Muscle of arm (tissue), 14 donors: ENCODE results near the gene SLFN12. TPM values are rescaled to one million over a fixed set of nuclear protein-coding genes. Genes with fewer than 3 reads are reported as not detected.
"Not testable (repeated sequence)": the region's sequence is repeated elsewhere in the genome, so short reads cannot be mapped to it uniquely, and the experiment has no call there.

ENCODE experiments used
- DNase-seq: peaks from one replicate; pipeline ENCODE4 v3.0.0-alpha.2; 2013
- long read RNA-seq, 11 donors: transcript quantifications; one replicate each; lab custom pipeline, GENCODE V29; 2026
- polyA plus RNA-seq, 12 donors: library from polyadenylated mRNA; unstranded; fragments of 120-200 nt; gene quantifications; one replicate each; pipeline ENCODE4 v1.2.1, GENCODE V29; 2013; ENCODE audit not compliant: insufficient read length in 12 of 12

The SLFN12 gene
- polyA plus RNA-seq, result 10 to 100 TPM in 3 of 12 donors, 1 to 10 TPM in 8, not detected in 1; 5.1 to 12.0 (median 8.1) TPM
- long read RNA-seq, donor 1, partial matches to known transcripts, result 0 of 3 reads
- long read RNA-seq, donor 1, other reads (novel, unspliced or antisense), result 0 of 3 reads
- long read RNA-seq, donor 2, partial matches to known transcripts, result 0 of 3 reads
- long read RNA-seq, donor 2, other reads (novel, unspliced or antisense), result 0 of 3 reads
- long read RNA-seq, donor 3, result 0 reads
- long read RNA-seq, donor 4, result 0 reads
- long read RNA-seq, donor 5, partial matches to known transcripts, result 0 of 1 reads
- long read RNA-seq, donor 5, other reads (novel, unspliced or antisense), result 0 of 1 reads
- long read RNA-seq, donor 6, result 0 reads
- long read RNA-seq, donor 7, partial matches to known transcripts, result 0 of 1 reads
- long read RNA-seq, donor 7, other reads (novel, unspliced or antisense), result 0 of 1 reads
- long read RNA-seq, donor 8, partial matches to known transcripts, result 0 of 1 reads
- long read RNA-seq, donor 8, other reads (novel, unspliced or antisense), result 0 of 1 reads
- long read RNA-seq, donor 9, partial matches to known transcripts, result 0 of 1 reads
- long read RNA-seq, donor 9, other reads (novel, unspliced or antisense), result 0 of 1 reads
- long read RNA-seq, donor 10, partial matches to known transcripts, result 0 of 1 reads
- long read RNA-seq, donor 10, other reads (novel, unspliced or antisense), result 0 of 1 reads
- long read RNA-seq, donor 11, partial matches to known transcripts, result 0 of 4 reads
- long read RNA-seq, donor 11, other reads (novel, unspliced or antisense), result 0 of 4 reads

GRCh38 chr17:35432176-35433074 lies at the start of gene SLFN12:
TSS of gene SLFN12 (minus strand) at chr17:35432500. CDS start at chr17:35423028, 9,472 bp downstream.
- peak; percentile 92 for DNase-seq

DNA sequence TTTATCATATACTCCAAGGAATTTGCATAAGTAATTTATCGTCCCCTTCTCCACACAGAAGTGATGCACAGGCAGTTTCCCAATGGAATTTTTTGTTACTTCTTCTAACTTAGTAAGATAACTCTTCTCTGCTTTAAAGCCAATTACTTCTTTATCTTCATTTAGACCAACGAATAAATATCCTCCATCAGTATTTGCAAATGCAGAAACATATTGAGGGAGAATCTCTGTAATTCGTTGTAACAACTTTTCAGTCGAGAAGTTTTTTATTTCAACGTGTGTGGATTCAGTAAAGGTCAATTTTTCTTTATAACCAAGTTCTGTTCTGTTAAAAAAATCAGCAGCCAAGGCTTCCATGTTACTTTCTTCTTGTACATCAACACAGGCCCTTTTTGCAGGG lies 47.0 kb upstream of the SLFN12 start:
- DNase-seq, result no peak

GRCh38 chr17:35477248-35477647 lies 44.9 kb upstream of the SLFN12 start:
- no peak for DNase-seq

DNA sequence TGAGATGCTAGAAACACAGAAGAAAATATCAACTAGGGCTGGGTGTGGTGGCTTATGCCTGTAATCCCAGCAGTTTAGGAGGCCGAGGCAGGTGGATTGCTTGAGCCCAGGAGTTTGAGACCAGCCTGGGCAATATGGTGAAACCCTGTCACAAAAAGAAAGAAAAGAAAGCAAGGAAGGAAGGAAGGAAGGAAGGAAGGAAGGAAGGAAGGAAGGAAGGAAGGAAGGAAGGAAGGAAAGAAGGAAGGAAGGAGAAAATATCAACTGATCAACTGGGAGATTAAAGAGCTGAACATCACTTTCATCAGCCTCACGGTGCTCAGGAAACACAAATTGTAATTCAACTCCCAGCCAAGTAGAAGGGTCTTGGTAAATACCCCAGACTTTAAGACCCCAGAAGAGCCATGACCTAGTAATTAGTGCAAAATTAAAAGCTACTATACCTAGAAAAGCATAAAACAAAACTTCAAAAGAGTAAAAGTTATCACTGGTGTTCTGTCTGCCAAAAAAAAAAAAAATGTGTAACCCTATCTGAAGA lies 44.1 kb upstream of the SLFN12 start:
- no peak for DNase-seq

GRCh38 chr17:35468475-35468874 lies 36.2 kb upstream of the SLFN12 start:
- DNase-seq, result no peak

DNA sequence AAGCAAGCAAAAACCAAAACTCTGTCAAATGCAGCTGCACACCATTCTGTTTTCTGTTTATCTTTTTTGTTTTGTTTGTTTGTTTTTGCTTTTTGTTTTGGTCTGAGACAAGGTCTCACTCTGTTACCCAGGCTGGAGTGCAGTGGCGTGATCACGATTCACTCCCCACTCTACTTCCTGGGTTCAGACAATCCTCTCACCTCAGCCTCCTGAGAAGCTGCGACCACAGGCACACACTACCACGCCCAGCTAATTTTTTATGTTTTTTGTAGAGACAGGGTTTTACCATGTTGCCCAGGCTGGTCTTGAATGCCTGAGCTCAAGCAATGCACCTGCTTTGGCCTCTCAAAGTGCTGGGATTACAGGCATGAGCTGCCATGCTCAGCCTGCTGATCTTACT lies 35.5 kb upstream of the SLFN12 start:
- DNase-seq, result no peak

DNA sequence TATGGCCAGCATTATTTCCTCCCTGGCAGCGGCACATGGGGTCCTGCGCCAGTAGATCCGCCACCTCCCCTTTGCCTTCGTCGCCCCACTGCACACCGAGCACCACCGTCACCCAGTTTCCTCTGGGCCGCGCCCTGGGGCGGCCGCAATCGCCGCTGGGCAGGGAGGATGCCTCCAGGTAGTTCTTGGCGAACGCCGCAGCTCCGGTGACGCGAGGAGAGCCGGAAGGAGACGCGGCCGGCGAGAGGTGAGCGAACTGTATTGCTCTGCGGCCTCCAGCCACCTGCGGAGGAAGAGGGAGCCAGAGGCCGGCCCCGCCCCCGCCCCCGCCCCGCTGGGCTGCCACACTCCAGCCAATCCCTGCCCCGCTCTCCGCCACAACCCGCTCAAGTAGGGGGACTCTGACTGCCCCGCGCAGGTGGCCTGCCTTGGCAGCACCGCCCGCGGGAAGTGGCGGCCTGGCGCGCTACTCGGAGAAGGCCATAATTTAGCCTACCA lies 28.1 kb upstream of the SLFN12 start:
- DNase-seq, result no peak

- DNase-seq, result not testable (repeated sequence)
These were observed 21.7 kb upstream of the SLFN12 start for GRCh38 chr17:35454035-35454434.

DNA sequence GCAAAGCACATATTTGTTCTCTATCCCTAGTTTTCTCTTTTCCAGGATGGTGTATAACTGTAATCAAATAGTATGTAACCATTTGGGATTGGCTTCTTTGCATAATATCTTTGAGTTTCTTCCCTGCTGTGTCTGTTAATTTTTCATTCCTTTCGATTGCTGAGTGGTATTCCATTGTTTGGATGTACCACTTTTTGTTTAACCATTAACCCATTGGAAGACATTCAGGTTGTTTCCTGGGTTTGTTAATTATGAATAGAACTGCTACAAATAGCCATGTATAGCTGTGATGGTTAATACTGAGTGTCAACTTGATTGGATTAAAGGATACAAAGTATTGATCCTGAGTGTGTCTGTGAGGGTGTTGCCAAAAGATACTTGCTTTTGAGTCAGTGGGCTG lies 20.9 kb upstream of the SLFN12 start:
- DNase-seq, result no peak

DNA sequence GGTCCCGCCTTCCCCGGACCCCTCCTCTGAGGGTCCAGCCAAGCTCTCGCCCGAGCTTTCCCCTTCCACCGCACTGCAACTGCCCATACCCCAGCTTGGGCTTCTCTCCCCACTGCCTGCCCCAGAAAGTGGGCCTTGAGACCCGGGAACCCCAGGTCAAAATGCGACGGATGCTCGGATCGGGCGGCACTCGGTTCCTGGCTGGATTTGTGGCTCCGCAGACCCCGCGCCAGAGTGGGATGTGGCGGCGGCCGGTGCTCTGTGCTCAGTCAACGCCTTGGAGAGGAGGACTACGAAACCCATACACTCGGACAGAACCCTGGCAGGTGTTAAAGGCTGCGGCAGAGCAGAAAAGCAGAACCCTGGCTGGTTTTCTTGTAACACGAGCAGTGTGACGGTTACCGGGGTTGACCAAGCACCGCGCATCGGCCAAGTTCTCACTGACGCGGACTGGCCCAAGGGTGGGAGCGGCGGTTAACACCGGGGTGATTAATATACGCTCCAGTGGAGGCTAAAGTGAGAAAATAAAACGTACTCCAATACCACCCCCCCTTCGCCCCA lies 17.2 kb upstream of the SLFN12 start:
- DNase-seq, result no peak

- DNase-seq, result no peak
These were observed 16.6 kb upstream of the SLFN12 start for GRCh38 chr17:35448899-35449227.

GRCh38 chr17:35448214-35448898 lies 16.1 kb upstream of the SLFN12 start, which contains the start of gene SLFN13:
TSS of gene SLFN13 (minus strand) at chr17:35448766. CDS start at chr17:35445680, 3,086 bp downstream.
- no peak for DNase-seq

DNA sequence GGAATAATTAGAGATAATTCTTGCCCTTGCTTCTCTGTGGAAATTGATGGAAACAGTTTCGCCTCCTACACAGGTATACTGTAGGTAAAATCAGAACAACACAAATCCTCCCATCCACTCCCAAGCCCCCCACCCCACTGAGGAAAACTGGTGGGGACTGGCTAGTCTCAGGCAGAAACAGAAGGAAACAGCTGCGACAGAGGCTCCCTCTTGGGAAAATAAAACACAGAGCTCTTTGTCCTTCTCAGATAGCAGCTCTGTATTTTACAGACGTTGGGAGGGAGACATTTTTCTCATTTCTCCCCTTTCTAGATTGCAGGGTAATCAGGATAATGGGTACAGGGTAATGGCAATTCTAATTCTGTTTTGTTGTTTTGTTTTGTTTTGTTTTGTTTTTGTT lies 15.2 kb upstream of the SLFN12 start:
- DNase-seq, result no peak

- DNase-seq, result no peak
These were observed 6.1 kb upstream of the SLFN12 start for GRCh38 chr17:35438433-35438832.

GRCh38 chr17:35433075-35433894 lies 985 bp upstream of the SLFN12 start:
- peak; percentile 81 for DNase-seq

DNA sequence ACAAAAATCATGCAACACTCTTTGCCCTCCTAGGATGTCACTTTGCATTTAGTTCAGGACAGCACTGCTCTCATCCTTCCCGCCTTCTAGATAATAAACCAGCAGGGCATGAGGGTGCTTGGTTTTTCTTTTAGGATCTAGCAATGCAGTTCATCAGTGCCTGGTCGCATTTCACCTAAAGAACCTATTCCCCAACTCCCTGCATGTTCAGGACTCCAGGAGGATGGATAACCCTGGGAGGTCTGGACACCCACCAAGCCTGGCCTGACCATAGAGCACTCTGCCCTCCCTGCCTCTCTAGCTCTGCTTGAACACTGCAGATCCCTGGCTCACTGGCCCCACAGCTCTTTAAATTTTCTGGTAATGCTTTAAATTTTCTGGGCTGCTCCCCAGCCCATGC lies 2.6 kb downstream of the SLFN12 start:
- DNase-seq, result no peak

DNA sequence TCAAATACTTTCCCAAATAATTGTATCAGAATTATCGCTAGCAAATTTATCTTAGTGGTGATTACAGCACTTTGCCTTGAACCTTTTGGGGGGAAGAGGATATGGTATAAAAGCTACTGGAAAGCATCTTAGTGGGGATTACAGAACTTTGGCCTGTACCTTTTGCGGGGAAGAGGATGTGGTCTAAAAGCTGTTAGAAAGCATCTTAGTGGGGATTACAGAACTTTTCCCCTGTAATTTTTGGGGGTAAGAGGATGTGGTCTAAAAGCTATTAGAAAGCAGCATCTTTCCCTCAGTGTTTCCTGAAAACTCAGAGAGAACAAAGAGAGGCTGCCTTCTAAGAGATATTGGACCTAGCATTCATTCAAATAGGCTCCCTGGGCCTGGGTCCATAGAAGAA lies 4.1 kb downstream of the SLFN12 start:
- DNase-seq, result no peak

DNA sequence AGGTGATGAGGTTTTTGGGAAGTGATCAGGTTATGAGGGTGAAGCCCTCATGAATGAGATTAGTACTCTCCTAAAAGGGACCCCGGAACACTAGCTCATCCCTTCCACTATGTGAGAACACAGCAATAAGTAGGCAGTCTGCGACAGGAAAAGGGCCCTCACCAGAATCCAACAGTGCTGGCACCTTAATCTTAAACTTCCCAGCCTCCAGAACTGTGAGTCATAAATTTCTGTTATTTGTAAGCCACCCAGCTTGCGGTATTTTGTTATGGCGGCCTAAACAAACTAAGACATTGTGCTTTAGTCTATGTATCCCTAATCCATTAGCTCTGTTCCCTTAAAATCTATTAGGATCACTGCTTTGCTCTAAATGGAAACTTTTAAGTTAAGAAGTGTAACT lies 8.5 kb downstream of the SLFN12 start:
- DNase-seq, result no peak

GRCh38 chr17:35421069-35421468 lies 11.2 kb downstream of the SLFN12 start:
- DNase-seq, result not testable (repeated sequence)

- DNase-seq, result no peak
These were observed 15.6 kb downstream of the SLFN12 start for GRCh38 chr17:35416659-35417058.
